Erythroblast (primary cell): ENCODE data around the gene LIPE.
A peak's percentile ranks its signal among the peaks of the same experiment; 100 is the strongest.

ENCODE experiments used
- GATA1 ChIP-seq: IDR thresholded peaks from 2 replicates; pipeline ENCODE4 v1.6.1; 2011; ENCODE audit warnings: low read depth, mild to moderate bottlenecking, control low read depth, low read length, moderate library complexity
- POLR2A ChIP-seq: IDR thresholded peaks from 2 replicates; pipeline ENCODE4 v1.6.1; 2011; ENCODE audit warnings: mild to moderate bottlenecking, low read length

DNA sequence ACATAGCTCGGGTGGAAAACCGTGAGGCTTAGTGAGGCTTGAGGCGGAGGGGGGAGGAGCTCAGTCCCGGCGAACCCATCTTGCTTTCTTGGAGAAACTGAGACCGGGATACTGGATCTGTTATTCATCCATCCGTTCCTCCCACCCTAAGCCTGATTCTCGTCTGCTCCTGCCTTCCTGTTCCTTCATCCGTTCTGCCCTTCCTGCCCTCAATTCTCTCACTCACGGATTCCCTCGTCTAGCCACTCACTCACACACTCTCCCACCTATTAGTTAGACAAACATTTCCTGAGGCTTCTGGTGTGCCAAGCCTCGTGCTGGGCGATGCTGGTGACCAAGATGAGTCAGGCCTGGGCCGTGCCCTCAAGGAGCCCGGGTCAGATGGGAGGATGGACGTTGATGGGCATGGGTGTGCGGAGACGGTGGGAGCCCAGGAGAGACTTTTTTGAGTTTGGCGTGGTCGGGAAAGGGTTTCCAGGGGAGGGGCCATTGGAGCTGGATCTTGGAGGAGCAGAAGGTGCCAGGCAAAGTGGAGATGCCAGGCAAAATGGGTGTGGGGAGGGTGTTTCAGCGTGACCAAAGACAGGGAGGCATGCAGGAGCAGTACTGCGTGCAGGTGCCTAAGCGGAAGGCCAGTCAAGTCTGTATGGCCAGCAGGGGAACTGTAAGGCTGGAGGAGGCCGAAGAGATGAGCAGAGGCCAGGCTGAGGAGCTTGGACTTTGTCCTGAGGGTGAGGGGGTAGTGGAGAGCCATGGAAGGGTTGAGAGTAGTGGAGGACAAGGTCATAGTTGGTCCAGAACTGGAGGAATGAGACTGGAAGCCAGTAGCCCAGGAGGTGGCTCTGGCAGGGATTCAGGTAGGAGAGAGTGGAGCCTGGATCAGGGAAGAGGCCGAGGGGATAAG is 29.7 kb downstream of the LIPE start:
- peak; percentile 79 for TF ChIP-seq POLR2A
- TF ChIP-seq GATA1, result no peak
